WTC11 (cell line): ENCODE results near the gene DDX4.

ENCODE experiments used
- CREM ChIP-seq: sonication (generic); formaldehyde crosslinking; IDR thresholded peaks from 2 replicates; pipeline ENCODE4 v1.8.1; 2022; ENCODE audit warnings: mild to moderate bottlenecking, missing genetic modification reagents, moderate library complexity
- MYBL2 ChIP-seq: sonication (generic); formaldehyde crosslinking; IDR thresholded peaks from 2 replicates; pipeline ENCODE4 v1.8.1; 2023; ENCODE audit warnings: mild to moderate bottlenecking, moderate library complexity, missing genetic modification reagents
- SOX15 ChIP-seq: fragments of 250-450 bp; sonication (Bioruptor Pico); IDR thresholded peaks from 2 replicates; pipeline ENCODE4 v1.9.0; 2021; ENCODE audit warnings: mild to moderate bottlenecking
- TEAD1 ChIP-seq: sonication (generic); formaldehyde crosslinking; IDR thresholded peaks from 2 replicates; pipeline ENCODE4 v1.8.0; 2022; ENCODE audit warnings: mild to moderate bottlenecking, missing genetic modification reagents
- ZBTB21 ChIP-seq: sonication (generic); formaldehyde crosslinking; IDR thresholded peaks from 2 replicates; pipeline ENCODE4 v1.8.1; 2023; ENCODE audit warnings: mild to moderate bottlenecking, missing genetic modification reagents, borderline replicate concordance
- TF ChIP-seq, protein P1 (sequence below): sonication (generic); formaldehyde crosslinking; IDR thresholded peaks from 2 replicates; pipeline ENCODE4 v1.8.1; 2022; ENCODE audit warnings: low read depth, mild to moderate bottlenecking, moderate library complexity, missing genetic modification reagents, borderline replicate concordance
- TF ChIP-seq, protein P2 (sequence below): sonication (generic); formaldehyde crosslinking; IDR thresholded peaks from 2 replicates; pipeline ENCODE4 v1.8.1; 2023; ENCODE audit warnings: mild to moderate bottlenecking, missing genetic modification reagents, borderline replicate concordance
- TF ChIP-seq, protein P3 (sequence below): fragments of 200-600 bp; IDR thresholded peaks from 2 replicates; pipeline ENCODE4 v1.8.0; 2022; ENCODE audit warnings: antibody characterized with exemption
- TF ChIP-seq, protein P4 (sequence below): sonication (generic); formaldehyde crosslinking; IDR thresholded peaks from 2 replicates; pipeline ENCODE4 v1.8.1; 2022; ENCODE audit warnings: low read depth, missing genetic modification reagents, borderline replicate concordance
- TF ChIP-seq, protein P5 (sequence below): sonication (generic); formaldehyde crosslinking; conservative IDR thresholded peaks from 2 replicates; pipeline ENCODE4 v1.8.1; 2023; ENCODE audit warnings: mild to moderate bottlenecking, low read depth, missing genetic modification reagents, moderate library complexity
- TF ChIP-seq, protein P6 (sequence below): sonication (generic); formaldehyde crosslinking; IDR thresholded peaks from 2 replicates; pipeline ENCODE4 v1.8.1; 2022; ENCODE audit warnings: mild to moderate bottlenecking, missing genetic modification reagents, moderate library complexity, borderline replicate concordance
- TF ChIP-seq, protein P7 (sequence below): sonication (generic); formaldehyde crosslinking; conservative IDR thresholded peaks from 2 replicates; pipeline ENCODE4 v1.8.1; 2022; ENCODE audit warnings: mild to moderate bottlenecking, missing genetic modification reagents

DNA sequence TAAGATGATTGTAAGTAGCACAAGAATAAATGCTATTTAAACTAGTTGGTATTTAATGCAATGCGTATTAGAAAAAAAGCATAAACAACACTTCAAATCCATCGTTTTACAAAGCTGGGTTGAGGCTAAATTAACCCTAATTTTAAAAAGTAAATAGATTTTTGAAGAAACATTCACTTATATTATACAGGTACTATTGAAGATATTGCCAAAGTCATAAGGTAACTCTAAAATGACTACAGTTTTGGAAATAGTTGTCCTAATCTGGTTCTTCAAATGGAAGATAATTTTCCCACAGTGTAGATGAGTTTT is 45.8 kb upstream of the DDX4 start:
- TF ChIP-seq, protein P1, sequence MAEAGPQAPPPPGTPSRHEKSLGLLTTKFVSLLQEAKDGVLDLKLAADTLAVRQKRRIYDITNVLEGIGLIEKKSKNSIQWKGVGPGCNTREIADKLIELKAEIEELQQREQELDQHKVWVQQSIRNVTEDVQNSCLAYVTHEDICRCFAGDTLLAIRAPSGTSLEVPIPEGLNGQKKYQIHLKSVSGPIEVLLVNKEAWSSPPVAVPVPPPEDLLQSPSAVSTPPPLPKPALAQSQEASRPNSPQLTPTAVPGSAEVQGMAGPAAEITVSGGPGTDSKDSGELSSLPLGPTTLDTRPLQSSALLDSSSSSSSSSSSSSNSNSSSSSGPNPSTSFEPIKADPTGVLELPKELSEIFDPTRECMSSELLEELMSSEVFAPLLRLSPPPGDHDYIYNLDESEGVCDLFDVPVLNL: no peak
- TF ChIP-seq, protein P2, sequence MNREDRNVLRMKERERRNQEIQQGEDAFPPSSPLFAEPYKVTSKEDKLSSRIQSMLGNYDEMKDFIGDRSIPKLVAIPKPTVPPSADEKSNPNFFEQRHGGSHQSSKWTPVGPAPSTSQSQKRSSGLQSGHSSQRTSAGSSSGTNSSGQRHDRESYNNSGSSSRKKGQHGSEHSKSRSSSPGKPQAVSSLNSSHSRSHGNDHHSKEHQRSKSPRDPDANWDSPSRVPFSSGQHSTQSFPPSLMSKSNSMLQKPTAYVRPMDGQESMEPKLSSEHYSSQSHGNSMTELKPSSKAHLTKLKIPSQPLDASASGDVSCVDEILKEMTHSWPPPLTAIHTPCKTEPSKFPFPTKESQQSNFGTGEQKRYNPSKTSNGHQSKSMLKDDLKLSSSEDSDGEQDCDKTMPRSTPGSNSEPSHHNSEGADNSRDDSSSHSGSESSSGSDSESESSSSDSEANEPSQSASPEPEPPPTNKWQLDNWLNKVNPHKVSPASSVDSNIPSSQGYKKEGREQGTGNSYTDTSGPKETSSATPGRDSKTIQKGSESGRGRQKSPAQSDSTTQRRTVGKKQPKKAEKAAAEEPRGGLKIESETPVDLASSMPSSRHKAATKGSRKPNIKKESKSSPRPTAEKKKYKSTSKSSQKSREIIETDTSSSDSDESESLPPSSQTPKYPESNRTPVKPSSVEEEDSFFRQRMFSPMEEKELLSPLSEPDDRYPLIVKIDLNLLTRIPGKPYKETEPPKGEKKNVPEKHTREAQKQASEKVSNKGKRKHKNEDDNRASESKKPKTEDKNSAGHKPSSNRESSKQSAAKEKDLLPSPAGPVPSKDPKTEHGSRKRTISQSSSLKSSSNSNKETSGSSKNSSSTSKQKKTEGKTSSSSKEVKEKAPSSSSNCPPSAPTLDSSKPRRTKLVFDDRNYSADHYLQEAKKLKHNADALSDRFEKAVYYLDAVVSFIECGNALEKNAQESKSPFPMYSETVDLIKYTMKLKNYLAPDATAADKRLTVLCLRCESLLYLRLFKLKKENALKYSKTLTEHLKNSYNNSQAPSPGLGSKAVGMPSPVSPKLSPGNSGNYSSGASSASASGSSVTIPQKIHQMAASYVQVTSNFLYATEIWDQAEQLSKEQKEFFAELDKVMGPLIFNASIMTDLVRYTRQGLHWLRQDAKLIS: no peak
- TF ChIP-seq, protein P3, sequence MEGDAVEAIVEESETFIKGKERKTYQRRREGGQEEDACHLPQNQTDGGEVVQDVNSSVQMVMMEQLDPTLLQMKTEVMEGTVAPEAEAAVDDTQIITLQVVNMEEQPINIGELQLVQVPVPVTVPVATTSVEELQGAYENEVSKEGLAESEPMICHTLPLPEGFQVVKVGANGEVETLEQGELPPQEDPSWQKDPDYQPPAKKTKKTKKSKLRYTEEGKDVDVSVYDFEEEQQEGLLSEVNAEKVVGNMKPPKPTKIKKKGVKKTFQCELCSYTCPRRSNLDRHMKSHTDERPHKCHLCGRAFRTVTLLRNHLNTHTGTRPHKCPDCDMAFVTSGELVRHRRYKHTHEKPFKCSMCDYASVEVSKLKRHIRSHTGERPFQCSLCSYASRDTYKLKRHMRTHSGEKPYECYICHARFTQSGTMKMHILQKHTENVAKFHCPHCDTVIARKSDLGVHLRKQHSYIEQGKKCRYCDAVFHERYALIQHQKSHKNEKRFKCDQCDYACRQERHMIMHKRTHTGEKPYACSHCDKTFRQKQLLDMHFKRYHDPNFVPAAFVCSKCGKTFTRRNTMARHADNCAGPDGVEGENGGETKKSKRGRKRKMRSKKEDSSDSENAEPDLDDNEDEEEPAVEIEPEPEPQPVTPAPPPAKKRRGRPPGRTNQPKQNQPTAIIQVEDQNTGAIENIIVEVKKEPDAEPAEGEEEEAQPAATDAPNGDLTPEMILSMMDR: peak; percentile 6; the same call in 1 of the 2 replicates
- TF ChIP-seq, protein P4, sequence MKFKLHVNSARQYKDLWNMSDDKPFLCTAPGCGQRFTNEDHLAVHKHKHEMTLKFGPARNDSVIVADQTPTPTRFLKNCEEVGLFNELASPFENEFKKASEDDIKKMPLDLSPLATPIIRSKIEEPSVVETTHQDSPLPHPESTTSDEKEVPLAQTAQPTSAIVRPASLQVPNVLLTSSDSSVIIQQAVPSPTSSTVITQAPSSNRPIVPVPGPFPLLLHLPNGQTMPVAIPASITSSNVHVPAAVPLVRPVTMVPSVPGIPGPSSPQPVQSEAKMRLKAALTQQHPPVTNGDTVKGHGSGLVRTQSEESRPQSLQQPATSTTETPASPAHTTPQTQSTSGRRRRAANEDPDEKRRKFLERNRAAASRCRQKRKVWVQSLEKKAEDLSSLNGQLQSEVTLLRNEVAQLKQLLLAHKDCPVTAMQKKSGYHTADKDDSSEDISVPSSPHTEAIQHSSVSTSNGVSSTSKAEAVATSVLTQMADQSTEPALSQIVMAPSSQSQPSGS (CRISPR knock-in tag): no peak
- TF ChIP-seq ZBTB21 (no peak), CREM (CRISPR knock-in tag) (no peak), TEAD1 (CRISPR knock-in tag) (no peak), SOX15 (CRISPR knock-in tag) (no peak), MYBL2 (CRISPR knock-in tag) (no peak)
- TF ChIP-seq, protein P5, sequence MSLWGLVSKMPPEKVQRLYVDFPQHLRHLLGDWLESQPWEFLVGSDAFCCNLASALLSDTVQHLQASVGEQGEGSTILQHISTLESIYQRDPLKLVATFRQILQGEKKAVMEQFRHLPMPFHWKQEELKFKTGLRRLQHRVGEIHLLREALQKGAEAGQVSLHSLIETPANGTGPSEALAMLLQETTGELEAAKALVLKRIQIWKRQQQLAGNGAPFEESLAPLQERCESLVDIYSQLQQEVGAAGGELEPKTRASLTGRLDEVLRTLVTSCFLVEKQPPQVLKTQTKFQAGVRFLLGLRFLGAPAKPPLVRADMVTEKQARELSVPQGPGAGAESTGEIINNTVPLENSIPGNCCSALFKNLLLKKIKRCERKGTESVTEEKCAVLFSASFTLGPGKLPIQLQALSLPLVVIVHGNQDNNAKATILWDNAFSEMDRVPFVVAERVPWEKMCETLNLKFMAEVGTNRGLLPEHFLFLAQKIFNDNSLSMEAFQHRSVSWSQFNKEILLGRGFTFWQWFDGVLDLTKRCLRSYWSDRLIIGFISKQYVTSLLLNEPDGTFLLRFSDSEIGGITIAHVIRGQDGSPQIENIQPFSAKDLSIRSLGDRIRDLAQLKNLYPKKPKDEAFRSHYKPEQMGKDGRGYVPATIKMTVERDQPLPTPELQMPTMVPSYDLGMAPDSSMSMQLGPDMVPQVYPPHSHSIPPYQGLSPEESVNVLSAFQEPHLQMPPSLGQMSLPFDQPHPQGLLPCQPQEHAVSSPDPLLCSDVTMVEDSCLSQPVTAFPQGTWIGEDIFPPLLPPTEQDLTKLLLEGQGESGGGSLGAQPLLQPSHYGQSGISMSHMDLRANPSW (CRISPR knock-in tag): no peak
- TF ChIP-seq, protein P6, sequence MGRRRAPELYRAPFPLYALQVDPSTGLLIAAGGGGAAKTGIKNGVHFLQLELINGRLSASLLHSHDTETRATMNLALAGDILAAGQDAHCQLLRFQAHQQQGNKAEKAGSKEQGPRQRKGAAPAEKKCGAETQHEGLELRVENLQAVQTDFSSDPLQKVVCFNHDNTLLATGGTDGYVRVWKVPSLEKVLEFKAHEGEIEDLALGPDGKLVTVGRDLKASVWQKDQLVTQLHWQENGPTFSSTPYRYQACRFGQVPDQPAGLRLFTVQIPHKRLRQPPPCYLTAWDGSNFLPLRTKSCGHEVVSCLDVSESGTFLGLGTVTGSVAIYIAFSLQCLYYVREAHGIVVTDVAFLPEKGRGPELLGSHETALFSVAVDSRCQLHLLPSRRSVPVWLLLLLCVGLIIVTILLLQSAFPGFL: no peak
- TF ChIP-seq, protein P7, sequence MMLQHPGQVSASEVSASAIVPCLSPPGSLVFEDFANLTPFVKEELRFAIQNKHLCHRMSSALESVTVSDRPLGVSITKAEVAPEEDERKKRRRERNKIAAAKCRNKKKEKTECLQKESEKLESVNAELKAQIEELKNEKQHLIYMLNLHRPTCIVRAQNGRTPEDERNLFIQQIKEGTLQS (CRISPR knock-in tag): no peak
